Vagina (tissue), 2 donors: ENCODE measurements around the gene EIF2B5.

Experiments used
- POLR2A ChIP-seq, 2 donors: fragments of 450-650 bp; IDR thresholded peaks; one replicate each; pipeline ENCODE4 v1.6.1; 2017; ENCODE audit warnings: antibody characterized with exemption in 2 of 2, mild to moderate bottlenecking in 2 of 2, moderate library complexity in 2 of 2
- TF ChIP-seq, protein P1 (sequence below), 3 experiments: fragments of 450-650 bp in 2 of 3; fragments of 200-600 bp in 1 of 3; sonication (generic) in 1 of 3; IDR thresholded peaks; one replicate each; pipeline ENCODE4 v1.5.1; 2017 to 2019; ENCODE audit warnings: antibody characterized with exemption in 3 of 3, mild to moderate bottlenecking in 2 of 3, moderate library complexity in 2 of 3

DNA sequence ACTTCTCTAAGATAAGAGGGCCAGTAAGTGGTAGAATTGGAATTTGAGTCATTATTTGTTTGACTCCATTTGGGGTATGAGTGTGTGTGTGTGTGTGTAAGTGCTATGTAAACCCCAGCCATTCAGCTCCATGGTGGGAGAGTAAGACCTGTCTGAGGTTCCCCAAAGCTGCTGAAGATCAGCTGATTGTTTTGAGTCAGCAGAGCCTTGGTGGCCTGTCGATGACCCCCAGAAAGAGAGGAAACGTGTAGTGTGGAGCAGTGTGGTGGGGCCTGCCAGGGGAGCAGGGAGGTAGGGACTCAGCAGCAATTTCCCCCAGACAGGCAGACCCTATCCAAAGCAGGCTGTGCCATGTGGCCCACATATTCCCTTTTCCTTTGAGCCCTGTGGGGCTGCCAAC is 25.3 kb downstream of the EIF2B5 start:
- TF ChIP-seq, protein P1, sequence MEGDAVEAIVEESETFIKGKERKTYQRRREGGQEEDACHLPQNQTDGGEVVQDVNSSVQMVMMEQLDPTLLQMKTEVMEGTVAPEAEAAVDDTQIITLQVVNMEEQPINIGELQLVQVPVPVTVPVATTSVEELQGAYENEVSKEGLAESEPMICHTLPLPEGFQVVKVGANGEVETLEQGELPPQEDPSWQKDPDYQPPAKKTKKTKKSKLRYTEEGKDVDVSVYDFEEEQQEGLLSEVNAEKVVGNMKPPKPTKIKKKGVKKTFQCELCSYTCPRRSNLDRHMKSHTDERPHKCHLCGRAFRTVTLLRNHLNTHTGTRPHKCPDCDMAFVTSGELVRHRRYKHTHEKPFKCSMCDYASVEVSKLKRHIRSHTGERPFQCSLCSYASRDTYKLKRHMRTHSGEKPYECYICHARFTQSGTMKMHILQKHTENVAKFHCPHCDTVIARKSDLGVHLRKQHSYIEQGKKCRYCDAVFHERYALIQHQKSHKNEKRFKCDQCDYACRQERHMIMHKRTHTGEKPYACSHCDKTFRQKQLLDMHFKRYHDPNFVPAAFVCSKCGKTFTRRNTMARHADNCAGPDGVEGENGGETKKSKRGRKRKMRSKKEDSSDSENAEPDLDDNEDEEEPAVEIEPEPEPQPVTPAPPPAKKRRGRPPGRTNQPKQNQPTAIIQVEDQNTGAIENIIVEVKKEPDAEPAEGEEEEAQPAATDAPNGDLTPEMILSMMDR (IDR thresholded peaks at IDR 0.05) = no peak
- TF ChIP-seq POLR2A (IDR thresholded peaks at IDR 0.05) = no peak
